Anterior cingulate cortex (tissue), 58 donors: ENCODE results near the gene ADIPOQ.
"Not testable (repeated sequence)": the region's sequence is repeated elsewhere in the genome, so short reads cannot be mapped to it uniquely, and the experiment has no call there.

ENCODE experiments used
- DNase-seq, 58 donors: peaks; one replicate each; lab custom pipeline; 2025; lab: John Stamatoyannopoulos, UW

Gene ADIPOQ

DNA sequence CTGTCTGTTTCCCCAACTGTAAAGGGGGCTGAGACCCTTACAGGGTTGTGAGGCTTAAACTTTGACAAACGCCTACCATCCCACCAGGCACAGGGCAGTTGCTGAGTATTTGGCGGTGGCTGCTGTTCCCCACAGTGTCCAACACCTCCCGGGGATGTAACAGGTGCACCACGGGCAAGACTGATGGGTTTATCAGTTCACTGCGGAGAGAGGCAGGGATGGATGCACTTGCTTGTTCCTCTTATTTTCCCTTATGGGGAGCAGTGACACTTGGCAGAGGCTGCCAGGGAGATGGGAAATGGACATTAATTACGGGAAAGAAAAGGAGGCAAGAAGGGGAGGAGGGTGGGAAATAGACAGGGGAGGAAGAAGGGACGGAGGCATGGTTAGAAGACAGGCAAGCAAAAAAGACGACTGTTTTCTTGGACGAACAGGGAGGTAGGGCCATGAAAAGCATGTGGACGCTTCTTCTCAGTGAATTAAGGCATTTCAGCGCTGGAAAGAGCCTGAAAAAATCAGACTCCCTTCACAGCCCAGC is 16.6 kb upstream of the ADIPOQ start:
- DNase-seq, result peak in 4 of 58 donors; percentile 20 to 54 (median 34)

GRCh38 chr3:186826410-186826975 is 16.0 kb upstream of the ADIPOQ start:
- peak in 5 of 58 donors; percentile 13 to 46 (median 28) for DNase-seq

DNA sequence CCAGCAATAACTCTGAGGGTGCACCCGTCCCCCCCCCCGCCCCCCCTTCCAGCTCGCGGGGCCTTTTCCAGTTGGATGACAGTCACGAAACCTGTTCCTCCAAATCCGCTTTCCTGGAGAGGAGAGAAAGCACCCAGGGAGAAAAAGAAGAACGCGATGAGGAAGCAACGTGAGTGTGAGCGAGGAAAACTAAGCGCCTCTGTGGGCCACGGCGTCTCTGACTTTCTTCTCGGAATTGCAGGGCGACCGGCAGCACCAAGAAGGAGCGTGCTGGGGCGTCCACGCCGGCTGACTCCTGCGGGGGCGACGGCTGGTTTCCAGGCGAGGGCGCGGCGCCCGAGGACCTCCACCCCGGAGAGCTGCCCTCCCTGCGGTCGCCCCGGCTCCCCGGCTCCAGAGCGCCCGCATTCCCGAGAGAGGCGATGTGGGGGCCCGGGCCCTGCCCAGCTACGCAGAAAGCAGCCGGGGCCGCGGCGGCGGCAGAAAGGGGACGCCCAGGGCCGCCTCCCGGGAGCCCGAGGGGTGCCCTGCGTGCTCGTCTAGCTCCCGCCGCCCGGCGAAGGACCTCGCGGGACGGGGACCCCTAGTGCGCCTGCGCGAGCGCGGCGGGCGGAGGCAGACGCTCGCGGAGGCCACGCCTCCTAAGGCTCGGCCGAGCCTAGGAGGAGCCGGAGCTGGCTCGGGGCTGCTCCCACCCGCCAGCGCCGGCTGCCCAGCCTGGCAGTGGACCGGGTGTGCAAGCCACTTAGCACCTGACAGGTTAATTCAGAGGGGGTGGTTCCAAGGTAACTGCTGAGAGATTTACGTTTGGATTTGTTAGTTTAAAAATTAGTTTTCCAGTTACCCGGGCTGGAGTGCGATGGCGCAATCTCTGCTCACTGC is 15.3 kb upstream of the ADIPOQ start:
- DNase-seq, result peak in 56 of 58 donors; percentile 15 to 89 (median 68)

DNA sequence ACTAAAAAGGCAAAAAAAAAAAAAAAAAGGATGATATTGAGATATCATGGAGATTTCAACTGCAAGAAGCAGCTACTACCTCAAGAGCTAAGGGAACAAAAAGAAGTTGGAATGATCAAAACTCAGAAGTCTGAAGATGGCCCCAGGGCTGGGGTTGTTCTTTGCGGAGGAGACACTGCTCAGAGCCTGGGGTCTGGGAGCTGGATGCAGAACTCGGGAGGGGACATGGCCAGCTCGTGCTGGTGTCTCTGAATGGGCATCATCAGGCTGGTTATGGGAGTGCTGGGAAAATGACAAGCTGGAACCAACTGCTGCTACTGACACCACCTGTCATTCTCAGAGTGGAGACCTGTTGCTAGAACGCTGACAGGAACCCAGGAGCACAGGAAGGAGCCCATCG is 14.2 kb upstream of the ADIPOQ start:
- no peak for DNase-seq

- DNase-seq, result no peak
Measured at GRCh38 chr3:186831798-186832197, 10.7 kb upstream of the ADIPOQ start.

DNA sequence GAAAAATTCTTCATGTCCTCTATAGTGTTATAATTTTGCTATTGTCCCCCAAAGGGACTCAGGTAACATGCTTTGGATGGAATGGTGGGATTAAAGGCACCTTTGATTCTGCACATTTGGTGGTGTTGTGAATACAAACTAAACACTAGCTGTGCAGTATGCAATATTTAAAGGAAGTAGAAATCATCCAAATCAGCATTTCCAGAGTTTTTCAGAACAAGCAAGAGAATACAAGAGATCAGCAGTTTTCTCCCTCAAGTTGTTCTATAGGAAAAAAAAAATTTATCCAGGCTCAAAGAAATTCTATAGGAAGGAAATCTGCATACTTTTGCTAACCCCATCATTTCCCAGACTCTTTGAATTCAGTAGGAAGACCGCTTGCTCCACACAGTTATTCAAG is 10.2 kb upstream of the ADIPOQ start:
- DNase-seq, result no peak

- DNase-seq, result peak in 7 of 58 donors; percentile 3 to 33 (median 27)
Measured at GRCh38 chr3:186839874-186840641, 2.5 kb upstream of the ADIPOQ start.

DNA sequence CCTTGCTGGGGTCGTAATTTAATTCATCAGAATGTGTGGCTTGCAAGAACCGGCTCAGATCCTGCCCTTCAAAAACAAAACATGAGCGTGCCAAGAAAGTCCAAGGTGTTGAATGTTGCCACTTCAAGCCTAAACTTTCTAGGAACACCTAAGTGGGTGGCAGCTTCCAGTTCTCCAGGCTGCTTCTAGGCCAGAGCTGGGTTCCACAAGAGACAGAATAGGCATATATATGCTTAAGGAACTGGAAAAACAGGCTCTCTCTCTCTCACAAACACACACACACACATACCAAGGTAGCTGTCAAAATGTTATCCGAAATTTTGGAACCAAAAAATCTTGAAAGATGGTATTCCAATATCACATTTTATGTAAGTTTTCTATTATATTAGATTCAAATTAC is 890 bp upstream of the ADIPOQ start:
- no peak for DNase-seq

DNA sequence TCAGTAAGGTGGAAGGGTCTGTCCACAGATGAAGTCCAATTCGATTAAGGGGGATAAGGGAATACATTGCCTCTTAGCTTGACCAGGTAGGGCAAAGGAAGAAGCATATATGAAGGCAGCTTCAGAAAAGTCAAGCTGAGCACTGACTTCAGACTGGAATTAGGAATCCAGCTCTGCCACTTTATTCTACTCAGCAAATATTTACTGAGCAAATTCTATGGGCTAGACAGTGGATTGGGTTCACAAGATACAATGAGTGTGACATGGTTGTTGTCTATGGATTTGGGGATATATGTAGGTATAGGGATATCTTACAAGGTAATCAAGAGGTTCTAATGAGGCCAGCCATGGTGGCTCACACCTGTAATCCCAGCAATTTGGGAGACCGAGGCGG is 526 bp downstream of the ADIPOQ start:
- DNase-seq, result no peak

- DNase-seq, result no peak
Measured at GRCh38 chr3:186844908-186845307, 2.4 kb downstream of the ADIPOQ start.

- no peak for DNase-seq
Measured at GRCh38 chr3:186845756-186846155, 3.2 kb downstream of the ADIPOQ start.

DNA sequence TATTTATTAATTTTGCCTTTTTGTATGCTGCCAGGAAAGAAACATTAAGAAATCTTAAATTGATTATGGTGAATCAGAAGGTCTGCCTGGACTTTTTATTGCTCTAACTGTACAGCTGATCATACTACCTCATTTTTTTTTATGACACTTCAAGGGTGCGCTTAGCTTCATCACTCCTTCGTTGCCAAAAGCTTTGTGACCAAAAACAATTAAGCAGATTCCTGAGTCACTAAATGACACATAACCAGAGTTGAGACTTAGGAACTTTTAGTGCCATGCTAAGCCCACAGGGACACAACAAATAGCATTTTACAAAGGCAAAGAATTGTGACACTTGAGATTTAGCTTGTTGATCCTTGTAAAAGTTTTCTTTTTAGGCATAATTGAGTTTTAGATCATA is 4.9 kb downstream of the ADIPOQ start:
- DNase-seq, result no peak

DNA sequence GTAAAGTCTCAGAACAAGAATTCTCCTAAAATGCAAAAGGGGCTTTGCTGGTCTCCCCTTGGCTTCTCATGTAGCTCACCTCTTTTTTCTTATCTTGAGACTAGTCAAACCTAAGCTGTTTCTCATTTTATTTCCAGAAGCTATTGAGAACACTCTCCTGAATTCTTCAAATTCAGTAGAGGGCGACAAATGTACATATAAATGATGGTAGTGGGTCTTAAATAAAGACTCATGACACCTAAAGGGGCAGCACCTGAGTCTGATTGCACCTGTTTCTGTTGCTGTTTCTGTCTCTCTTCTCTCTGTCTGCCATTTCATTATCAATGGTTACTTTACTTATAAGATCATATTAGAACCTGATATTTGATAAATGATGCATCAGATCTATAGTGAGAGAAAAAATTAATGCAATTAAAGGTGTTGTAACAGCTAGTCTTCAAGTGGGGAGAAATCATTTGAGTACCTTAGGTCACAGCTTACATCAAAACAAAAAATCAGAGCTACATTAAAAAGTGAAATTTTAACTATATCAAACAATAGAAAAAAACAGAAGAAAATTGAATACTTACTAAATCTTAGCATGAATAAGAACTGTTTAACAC is 7.0 kb downstream of the ADIPOQ start:
- DNase-seq, result no peak

DNA sequence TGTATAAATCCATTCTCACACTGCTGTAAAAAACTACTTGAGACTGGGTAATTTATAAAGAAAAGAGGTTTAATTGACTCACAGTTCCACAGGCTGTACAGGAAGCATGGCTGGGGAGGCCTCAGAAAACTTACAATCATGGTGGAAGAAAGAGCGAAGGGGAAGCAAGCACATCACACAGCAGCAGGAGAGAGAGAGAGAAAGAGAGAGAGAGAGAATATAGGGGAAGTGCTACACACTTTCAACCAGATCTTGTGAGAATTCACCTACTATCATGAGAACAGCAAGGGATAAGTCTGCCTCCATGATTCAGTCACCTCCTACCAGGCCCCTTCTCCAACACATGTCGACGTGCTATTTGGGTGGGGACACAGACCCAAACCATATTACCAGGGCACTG is 9.3 kb downstream of the ADIPOQ start:
- DNase-seq, result not testable (repeated sequence)

DNA sequence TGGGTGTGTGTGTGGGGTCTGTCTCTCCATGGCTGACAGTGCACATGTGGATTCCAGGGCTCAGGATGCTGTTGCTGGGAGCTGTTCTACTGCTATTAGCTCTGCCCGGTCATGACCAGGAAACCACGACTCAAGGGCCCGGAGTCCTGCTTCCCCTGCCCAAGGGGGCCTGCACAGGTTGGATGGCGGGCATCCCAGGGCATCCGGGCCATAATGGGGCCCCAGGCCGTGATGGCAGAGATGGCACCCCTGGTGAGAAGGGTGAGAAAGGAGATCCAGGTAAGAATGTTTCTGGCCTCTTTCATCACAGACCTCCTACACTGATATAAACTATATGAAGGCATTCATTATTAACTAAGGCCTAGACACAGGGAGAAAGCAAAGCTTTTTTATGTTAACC is 10.5 kb downstream of the ADIPOQ start:
- no peak for DNase-seq

DNA sequence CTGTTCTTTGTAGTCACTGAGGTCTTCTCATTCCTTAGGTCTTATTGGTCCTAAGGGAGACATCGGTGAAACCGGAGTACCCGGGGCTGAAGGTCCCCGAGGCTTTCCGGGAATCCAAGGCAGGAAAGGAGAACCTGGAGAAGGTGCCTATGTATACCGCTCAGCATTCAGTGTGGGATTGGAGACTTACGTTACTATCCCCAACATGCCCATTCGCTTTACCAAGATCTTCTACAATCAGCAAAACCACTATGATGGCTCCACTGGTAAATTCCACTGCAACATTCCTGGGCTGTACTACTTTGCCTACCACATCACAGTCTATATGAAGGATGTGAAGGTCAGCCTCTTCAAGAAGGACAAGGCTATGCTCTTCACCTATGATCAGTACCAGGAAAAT is 11.6 kb downstream of the ADIPOQ start:
- no peak for DNase-seq

DNA sequence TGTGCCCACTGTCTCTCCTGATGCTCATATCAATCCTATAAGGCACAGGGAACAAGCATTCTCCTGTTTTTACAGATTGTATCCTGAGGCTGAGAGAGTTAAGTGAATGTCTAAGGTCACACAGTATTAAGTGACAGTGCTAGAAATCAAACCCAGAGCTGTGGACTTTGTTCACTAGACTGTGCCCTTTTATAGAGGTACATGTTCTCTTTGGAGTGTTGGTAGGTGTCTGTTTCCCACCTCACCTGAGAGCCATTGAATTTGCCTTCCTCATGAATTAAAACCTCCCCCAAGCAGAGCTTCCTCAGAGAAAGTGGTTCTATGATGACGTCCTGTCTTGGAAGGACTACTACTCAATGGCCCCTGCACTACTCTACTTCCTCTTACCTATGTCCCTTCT is 12.4 kb downstream of the ADIPOQ start:
- DNase-seq, result no peak

DNA sequence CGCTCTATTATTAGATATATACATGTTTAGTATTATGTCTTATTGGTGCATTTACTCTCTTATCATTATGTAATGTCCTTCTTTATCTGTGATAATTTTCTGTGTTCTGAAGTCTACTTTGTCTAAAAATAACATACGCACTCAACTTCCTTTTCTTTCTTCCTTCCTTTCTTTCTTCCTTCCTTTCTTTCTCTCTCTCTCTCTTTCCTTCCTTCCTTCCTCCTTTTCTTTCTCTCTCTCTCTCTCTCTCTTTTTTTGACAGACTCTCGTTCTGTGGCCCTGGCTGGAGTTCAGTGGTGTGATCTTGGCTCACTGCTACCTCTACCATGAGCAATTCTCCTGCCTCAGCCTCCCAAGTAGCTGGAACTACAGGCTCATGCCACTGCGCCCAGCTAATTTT is 15.2 kb downstream of the ADIPOQ start:
- no peak for DNase-seq

- DNase-seq, result not testable (repeated sequence)
Measured at GRCh38 chr3:186865215-186865853, 22.8 kb downstream of the ADIPOQ start.

- not testable (repeated sequence) for DNase-seq
Measured at GRCh38 chr3:186866095-186866494, 23.6 kb downstream of the ADIPOQ start.
